ENCODE data around the gene INS.

Gene INS

GRCh38 chr11:2193099-2193887, 32.3 kb upstream of the INS start:
- H3K4me2 ChIP-seq (ENCODE audit: insufficient read depth, low read length) = no peak overlapping the region
- TF ChIP-seq EZH2 (IDR thresholded peaks at IDR 0.05; ENCODE audit: borderline replicate concordance, low read depth, low read length, severe bottlenecking) (no peak), CTCF (IDR thresholded peaks at IDR 0.05; ENCODE audit: borderline replicate concordance, extremely low read depth, low read length, poor library complexity, severe bottlenecking) (no peak)
- no peak overlapping the region for H3K27ac ChIP-seq (ENCODE audit: low read length)
- H3K27me3 ChIP-seq (ENCODE audit: insufficient read depth, low read length, poor library complexity) = no peaks in the 10 kb centered on the region
- H3K4me1 ChIP-seq (ENCODE audit: insufficient read depth, low read length) = no peaks in the 10 kb centered on the region
- no peak overlapping the region for H3K9ac ChIP-seq (ENCODE audit: low read depth, low read length)
- no peak for DNase-seq
- no peak for ATAC-seq (ENCODE audit: insufficient read depth, low read depth)
- H3K36me3 ChIP-seq (ENCODE audit: insufficient read depth, low read length) = no peaks in the 10 kb centered on the region
- no peak overlapping the region for H2AFZ ChIP-seq (ENCODE audit: low read depth, low read length)
- no peak overlapping the region for H3K4me3 ChIP-seq (ENCODE audit: low read depth in 1 of 2, low read length in 2 of 2)
- no peaks in the 10 kb centered on the region for H3K9me3 ChIP-seq (ENCODE audit: insufficient read depth, low read length, severe bottlenecking)
- H4K20me1 ChIP-seq (ENCODE audit: insufficient read depth, low read length) = peaks cover 5% of the 10 kb centered on the region; the same call in 1 of the 2 replicates
- H3K79me2 ChIP-seq (ENCODE audit: insufficient read depth, low read length) = no peaks in the 10 kb centered on the region

GRCh38 chr11:2192435-2192834, 31.4 kb upstream of the INS start:
- Histone ChIP-seq H3K4me2 (ENCODE audit: insufficient read depth, low read length) (no peak overlapping the region), H3K9me3 (ENCODE audit: insufficient read depth, low read length, severe bottlenecking) (no peaks in the 10 kb centered on the region), H3K27ac (ENCODE audit: low read length) (no peak overlapping the region), H3K9ac (ENCODE audit: low read depth, low read length) (no peak overlapping the region), H3K79me2 (ENCODE audit: insufficient read depth, low read length) (no peaks in the 10 kb centered on the region), H3K36me3 (ENCODE audit: insufficient read depth, low read length) (no peaks in the 10 kb centered on the region), H3K4me1 (ENCODE audit: insufficient read depth, low read length) (no peaks in the 10 kb centered on the region), H4K20me1 (ENCODE audit: insufficient read depth, low read length) (peaks cover 5% of the 10 kb centered on the region; the same call in 1 of the 2 replicates), H3K27me3 (ENCODE audit: insufficient read depth, low read length, poor library complexity) (no peaks in the 10 kb centered on the region), H2AFZ (ENCODE audit: low read depth, low read length) (no peak overlapping the region), H3K4me3 (ENCODE audit: low read depth in 1 of 2, low read length in 2 of 2) (no peak overlapping the region)
- ATAC-seq (ENCODE audit: insufficient read depth, low read depth) (no peak), DNase-seq (no peak)
- TF ChIP-seq CTCF (IDR thresholded peaks at IDR 0.05; ENCODE audit: borderline replicate concordance, extremely low read depth, low read length, poor library complexity, severe bottlenecking) = no peak
- TF ChIP-seq EZH2 (IDR thresholded peaks at IDR 0.05; ENCODE audit: borderline replicate concordance, low read depth, low read length, severe bottlenecking) = no peak

- no peak overlapping the region for H3K4me3 ChIP-seq (ENCODE audit: low read depth in 1 of 2, low read length in 2 of 2)
- TF ChIP-seq CTCF (IDR thresholded peaks at IDR 0.05; ENCODE audit: borderline replicate concordance, extremely low read depth, low read length, poor library complexity, severe bottlenecking) (no peak), EZH2 (IDR thresholded peaks at IDR 0.05; ENCODE audit: borderline replicate concordance, low read depth, low read length, severe bottlenecking) (no peak)
- no peaks in the 10 kb centered on the region for H3K9me3 ChIP-seq (ENCODE audit: insufficient read depth, low read length, severe bottlenecking)
- H3K4me1 ChIP-seq (ENCODE audit: insufficient read depth, low read length) = no peaks in the 10 kb centered on the region
- no peaks in the 10 kb centered on the region for H3K79me2 ChIP-seq (ENCODE audit: insufficient read depth, low read length)
- ATAC-seq (ENCODE audit: insufficient read depth, low read depth) = no peak
- DNase-seq = no peak
- H3K36me3 ChIP-seq (ENCODE audit: insufficient read depth, low read length) = no peaks in the 10 kb centered on the region
- H2AFZ ChIP-seq (ENCODE audit: low read depth, low read length) = no peak overlapping the region
- H4K20me1 ChIP-seq (ENCODE audit: insufficient read depth, low read length) = peaks cover 3% of the 10 kb centered on the region; the same call in 1 of the 2 replicates
- H3K4me2 ChIP-seq (ENCODE audit: insufficient read depth, low read length) = no peak overlapping the region
- H3K27me3 ChIP-seq (ENCODE audit: insufficient read depth, low read length, poor library complexity) = no peaks in the 10 kb centered on the region
- no peak overlapping the region for H3K27ac ChIP-seq (ENCODE audit: low read length)
- H3K9ac ChIP-seq (ENCODE audit: low read depth, low read length) = no peak overlapping the region
Observed at GRCh38 chr11:2191883-2192282, 30.9 kb upstream of the INS start.

Measured in DND-41 (cell line).